ENCODE data around the gene OXA1L. TPM values are rescaled to one million over a fixed set of nuclear protein-coding genes. Genes with fewer than 3 reads are reported as not detected.
A peak's percentile ranks its signal among the peaks of the same experiment; 100 is the strongest.

OXA1L gene
- total and polyA plus RNA-seq, 12 donors: 79.9 to 183 (median 131) TPM

- Histone ChIP-seq H3K4me3 (no peak overlapping the region), H3K9me3 (replicated peaks in 1 of 3) (no peaks in the 10 kb centered on the region), H3K36me3 (replicated peaks in 1 of 2) (no peaks in the 10 kb centered on the region), H3K27ac (no peak overlapping the region), H3K27me3 (no peaks in the 10 kb centered on the region), H3K4me1 (replicated peaks in 1 of 2) (peaks cover 0 to 26% of the 10 kb centered on the region in 2 donors)
- TF ChIP-seq CTCF (IDR thresholded peaks at IDR 0.05) (no peak), POLR2A (IDR thresholded peaks at IDR 0.05) (no peak)
- 83 to 94% (median 83%) methylated on average over 1 of the region's 1 CpG for WGBS, 4 donors
- intact Hi-C loops (cut with DNase I): loop anchor here (5.0 to 10.0 kb wide), 2 partner anchors 37 to 266 kb away; no protein-coding TSS in a partner anchor
- DNase-seq: no peak
These were observed 54.2 kb downstream of the OXA1L start for GRCh38 chr14:22820731-22821130.

DNA sequence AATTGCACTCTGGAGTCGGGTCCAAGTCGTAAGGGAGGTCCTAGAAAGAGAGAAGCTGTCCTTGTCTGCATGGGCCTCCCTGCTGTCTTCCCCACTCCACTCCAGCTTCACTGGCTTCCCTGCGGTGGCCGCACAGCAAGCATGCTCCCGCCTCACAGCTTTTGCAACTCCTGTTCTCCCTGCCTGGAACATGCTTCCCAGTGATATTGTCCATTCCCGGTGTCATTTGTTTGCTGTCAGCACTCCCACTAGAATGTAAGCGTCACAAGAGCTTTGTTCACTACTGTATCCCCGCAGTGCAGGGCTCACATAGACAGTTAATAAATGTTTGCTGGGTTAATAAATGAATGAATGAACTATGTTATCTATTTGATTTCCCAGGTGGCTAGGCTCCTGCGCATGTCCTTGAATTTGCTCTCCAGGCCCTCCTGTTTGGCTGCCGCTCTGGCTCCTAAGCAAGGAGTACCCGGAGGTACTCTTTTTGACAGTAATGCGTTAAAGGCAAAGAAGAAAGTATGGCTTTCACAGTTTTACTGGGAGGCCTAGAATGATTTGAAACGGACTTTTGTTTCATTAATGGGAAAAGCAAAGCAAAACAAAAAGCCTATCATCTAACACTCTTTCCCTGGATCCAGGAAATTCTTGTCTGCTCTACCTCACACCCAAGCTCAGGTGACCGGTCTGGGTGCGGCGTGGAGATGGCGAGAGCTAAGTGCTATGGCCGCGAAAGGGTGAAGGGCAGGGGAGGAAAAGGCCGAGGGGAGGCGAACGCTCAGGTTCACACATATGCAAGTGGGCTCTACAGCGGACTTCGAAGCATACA lies 54.9 kb downstream of the OXA1L start:
- TF ChIP-seq CTCF (IDR thresholded peaks at IDR 0.05) (no peak), POLR2A (IDR thresholded peaks at IDR 0.05) (no peak)
- H3K4me1 ChIP-seq (replicated peaks in 1 of 2): peaks cover 0 to 26% of the 10 kb centered on the region in 2 donors
- no peaks in the 10 kb centered on the region for H3K36me3 ChIP-seq (replicated peaks in 1 of 2)
- no peaks in the 10 kb centered on the region for H3K9me3 ChIP-seq (replicated peaks in 1 of 3)
- H3K27me3 ChIP-seq: no peaks in the 10 kb centered on the region
- no peak overlapping the region for H3K4me3 ChIP-seq
- intact Hi-C loops (cut with DNase I): loop anchor here (5.0 to 10.0 kb wide), 2 partner anchors 36 to 267 kb away; no protein-coding TSS in a partner anchor
- H3K27ac ChIP-seq: no peak overlapping the region
- DNase-seq: no peak
- 80 to 90% (median 85%) methylated on average over 24 of the region's 24 CpGs for WGBS, 4 donors

DNA sequence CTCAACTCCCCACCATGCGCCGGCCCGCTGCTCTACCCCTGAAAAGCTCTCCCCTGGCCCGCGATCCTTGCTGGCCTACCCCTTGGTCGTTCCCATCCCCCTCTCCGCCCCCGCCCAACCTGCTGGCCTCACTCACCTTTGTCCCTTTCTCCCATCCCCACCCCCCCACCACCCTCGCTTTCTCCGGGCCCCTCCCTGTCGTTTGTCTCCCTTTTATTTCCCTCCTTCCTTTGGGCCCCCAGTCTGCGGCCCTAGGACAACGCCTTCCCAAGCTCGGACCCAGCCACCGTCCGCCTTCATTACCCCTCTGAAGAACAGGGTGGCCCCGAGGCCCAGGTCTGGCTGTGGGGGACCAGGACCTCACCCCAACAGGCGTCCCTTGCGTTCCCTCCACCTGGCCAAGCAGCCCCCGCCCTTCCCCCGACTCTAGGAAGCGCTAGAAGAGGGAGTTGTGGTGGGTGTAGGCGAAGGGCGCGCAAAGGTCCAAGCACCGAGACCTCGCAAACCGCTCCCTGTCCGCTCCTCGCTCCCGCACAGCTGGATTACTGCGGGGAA lies 55.6 kb downstream of the OXA1L start:
- TF ChIP-seq POLR2A (IDR thresholded peaks at IDR 0.05): no peak
- no peak for DNase-seq
- peaks cover 0 to 26% of the 10 kb centered on the region in 2 donors for H3K4me1 ChIP-seq (replicated peaks in 1 of 2)
- 56 to 74% (median 64%) methylated on average over 17 to 32 of the region's 32 CpGs for WGBS, 4 donors
- H3K36me3 ChIP-seq (replicated peaks in 1 of 2): no peaks in the 10 kb centered on the region
- intact Hi-C loops (cut with DNase I): loop anchor here (5.0 to 10.0 kb wide), 2 partner anchors 35 to 267 kb away; no protein-coding TSS in a partner anchor
- H3K9me3 ChIP-seq (replicated peaks in 1 of 3): no peaks in the 10 kb centered on the region
- peak overlapping the region in 1 of 5 donors; percentile 18 for H3K27ac ChIP-seq
- no peaks in the 10 kb centered on the region for H3K27me3 ChIP-seq
- H3K4me3 ChIP-seq: peak overlapping the region in 1 of 4 donors; percentile 42

Small RNA genes lying within 50 kb of the gene (small RNA-seq; reads per million reads assigned to genes)
- 0 reads per million in 2 donors for gene RF00588

Other genes starting within 250 kb of the OXA1L start
- gene DAD1, start 177.5 kb upstream of the OXA1L start, total RNA-seq: 100 to 1,000 TPM; 203 to 457 (median 319) TPM
- 100 to 1,000 TPM in 2 of 3 donors, 10 to 100 TPM in 1; 91.8 to 537 (median 190) TPM for gene DAD1, start 177.5 kb upstream of the OXA1L start, polyA plus RNA-seq
- gene ABHD4, start 168.4 kb upstream of the OXA1L start, total RNA-seq: 10 to 100 TPM; 21.4 to 93.4 (median 49.3) TPM
- 10 to 100 TPM; 23.3 to 44.5 (median 41.8) TPM for gene ABHD4, start 168.4 kb upstream of the OXA1L start, polyA plus RNA-seq
- gene OR6J1, start 122.3 kb upstream of the OXA1L start, total RNA-seq: not detected
- not detected for gene OR6J1, start 122.3 kb upstream of the OXA1L start, polyA plus RNA-seq
- gene SLC7A7, start 48.7 kb downstream of the OXA1L start, total RNA-seq: 10 to 100 TPM in 8 of 9 donors, 1 to 10 TPM in 1; 7.3 to 30.5 (median 18.6) TPM
- gene SLC7A7, start 48.7 kb downstream of the OXA1L start, polyA plus RNA-seq: 10 to 100 TPM in 1 of 3 donors, 1 to 10 TPM in 2; 4.0 to 10.1 (median 6.5) TPM
- gene MRPL52, start 63.2 kb downstream of the OXA1L start, total RNA-seq: 100 to 1,000 TPM in 5 of 9 donors, 10 to 100 TPM in 4; 58.3 to 390 (median 111) TPM
- gene MRPL52, start 63.2 kb downstream of the OXA1L start, polyA plus RNA-seq: 100 to 1,000 TPM in 2 of 3 donors, 10 to 100 TPM in 1; 66.0 to 337 (median 256) TPM
- 100 to 1,000 TPM in 4 of 9 donors, 10 to 100 TPM in 5; 19.3 to 161 (median 91.8) TPM for gene MMP14, start 69.9 kb downstream of the OXA1L start, total RNA-seq
- gene MMP14, start 69.9 kb downstream of the OXA1L start, polyA plus RNA-seq: 10 to 100 TPM; 15.5 to 65.2 (median 17.0) TPM
- 100 to 1,000 TPM in 4 of 9 donors, 10 to 100 TPM in 5; 14.8 to 207 (median 92.0) TPM for gene LRP10, start 105.1 kb downstream of the OXA1L start, total RNA-seq
- gene LRP10, start 105.1 kb downstream of the OXA1L start, polyA plus RNA-seq: 10 to 100 TPM; 13.1 to 26.8 (median 14.8) TPM
- gene REM2, start 116.5 kb downstream of the OXA1L start, total RNA-seq: under 1 TPM in 5 of 9 donors, not detected in 4; 0.15 to 0.28 (median 0.25) TPM
- 1 to 10 TPM in 1 of 3 donors, under 1 TPM in 2; 0.09 to 1.2 (median 0.64) TPM for gene REM2, start 116.5 kb downstream of the OXA1L start, polyA plus RNA-seq
- 1,000 to 10,000 TPM in 2 of 9 donors, 100 to 1,000 TPM in 1, 10 to 100 TPM in 6; 70.4 to 1,877 (median 86.2) TPM for gene RBM23, start 152.5 kb downstream of the OXA1L start, total RNA-seq
- 10 to 100 TPM; 39.5 to 82.8 (median 43.8) TPM for gene RBM23, start 152.5 kb downstream of the OXA1L start, polyA plus RNA-seq
- 100 to 1,000 TPM in 2 of 9 donors, 10 to 100 TPM in 7; 28.6 to 125 (median 68.0) TPM for gene PRMT5, start 162.7 kb downstream of the OXA1L start, total RNA-seq
- gene PRMT5, start 162.7 kb downstream of the OXA1L start, polyA plus RNA-seq: 100 to 1,000 TPM in 1 of 3 donors, 10 to 100 TPM in 2; 20.9 to 134 (median 21.6) TPM
- gene HAUS4, start 190.4 kb downstream of the OXA1L start, total RNA-seq: 10 to 100 TPM; 16.8 to 72.2 (median 35.4) TPM
- gene HAUS4, start 190.4 kb downstream of the OXA1L start, polyA plus RNA-seq: 10 to 100 TPM; 11.2 to 20.4 (median 20.0) TPM
- 10 to 100 TPM in 3 of 9 donors, 1 to 10 TPM in 6; 2.0 to 12.6 (median 6.2) TPM for gene AJUBA, start 215.9 kb downstream of the OXA1L start, total RNA-seq
- gene AJUBA, start 215.9 kb downstream of the OXA1L start, polyA plus RNA-seq: 1 to 10 TPM; 1.4 to 3.6 (median 2.3) TPM
- 10 to 100 TPM in 2 of 9 donors, 1 to 10 TPM in 7; 4.0 to 12.4 (median 8.0) TPM for gene C14orf93, start 243.5 kb downstream of the OXA1L start, total RNA-seq
- 10 to 100 TPM in 1 of 3 donors, 1 to 10 TPM in 2; 2.9 to 12.5 (median 7.5) TPM for gene C14orf93, start 243.5 kb downstream of the OXA1L start, polyA plus RNA-seq